ENCODE data around the gene DGKA. TPM values are rescaled to one million over a fixed set of nuclear protein-coding genes. Genes with fewer than 3 reads are reported as not detected.
A peak's percentile ranks its signal among the peaks of the same experiment; 100 is the strongest.
"Not testable (repeated sequence)": the region's sequence is repeated elsewhere in the genome, so short reads cannot be mapped to it uniquely, and the experiment has no call there.

Gene DGKA
- 100 to 1,000 TPM in 1 of 2 donors, 10 to 100 TPM in 1; 81.9 to 168 TPM for total RNA-seq

DNA sequence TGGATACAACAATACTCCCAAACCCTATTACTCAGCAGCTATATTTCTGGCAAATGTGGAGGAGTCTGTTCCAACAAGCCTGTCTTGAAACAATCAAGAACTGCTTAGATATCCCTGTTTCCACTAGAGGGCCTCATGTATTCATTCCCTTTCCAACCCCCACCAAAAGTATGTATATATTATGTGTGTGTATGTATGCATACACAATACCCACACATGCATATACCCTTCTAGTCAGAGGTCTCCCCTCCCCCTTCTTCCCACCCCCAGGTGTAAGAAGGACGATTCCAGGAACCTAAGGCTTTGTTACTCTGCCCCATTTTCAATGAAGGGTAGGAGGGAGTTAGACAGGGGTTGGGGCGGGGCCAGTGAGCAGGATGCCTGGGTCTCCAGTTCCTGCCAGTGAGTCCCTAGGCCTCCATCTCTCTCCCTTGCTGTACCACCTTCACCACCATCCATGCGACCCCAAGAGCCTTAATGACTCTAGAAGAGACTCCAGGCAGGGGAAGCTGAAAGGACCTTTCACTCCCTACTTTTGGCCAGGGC, at the start of gene DGKA:
Gene DGKA (plus strand): TSS at position 392 of the 546 bp plus-strand sequence. CDS start 5,342 bp downstream, outside the sequence.
- ATAC-seq, result peak in 1 of 2 donors; percentile 31
- Mint-ChIP-seq H3K36me3 (peaks cover 7% of the 10 kb centered on the region), H3K27me3 (no peaks in the 10 kb centered on the region), H3K4me3 (peak within 1 kb of the TSS; percentile 95), H3K9me3 (no peaks in the 10 kb centered on the region), H3K27ac (peak within 1 kb of the TSS; percentile 93 to 98), H3K4me1 (ENCODE audit: low read depth in 2 of 2) (peaks cover 56 to 67% of the 10 kb centered on the region in 2 donors)
- peak; percentile 70 for DNase-seq (ENCODE audit: low spot score)

- ATAC-seq, result no peak
- Mint-ChIP-seq H3K36me3 (no peaks in the 10 kb centered on the region), H3K4me1 (ENCODE audit: low read depth in 2 of 2) (no peaks in the 10 kb centered on the region), H3K4me3 (no peak overlapping the region), H3K27me3 (no peaks in the 10 kb centered on the region), H3K27ac (no peak overlapping the region), H3K9me3 (no peaks in the 10 kb centered on the region)
- DNase-seq (ENCODE audit: low spot score), result no peak
Measured at GRCh38 chr12:55885113-55885512, 45.8 kb upstream of the DGKA start.

- Mint-ChIP-seq H3K27ac (no peak overlapping the region), H3K4me3 (no peak overlapping the region), H3K36me3 (no peaks in the 10 kb centered on the region), H3K9me3 (no peaks in the 10 kb centered on the region), H3K4me1 (ENCODE audit: low read depth in 2 of 2) (no peaks in the 10 kb centered on the region), H3K27me3 (no peaks in the 10 kb centered on the region)
- DNase-seq (ENCODE audit: low spot score) (no peak), ATAC-seq (no peak)
Measured at GRCh38 chr12:55891310-55891709, 39.7 kb upstream of the DGKA start.

- Mint-ChIP-seq H3K9me3 (no peaks in the 10 kb centered on the region), H3K4me1 (ENCODE audit: low read depth in 2 of 2) (no peaks in the 10 kb centered on the region), H3K27me3 (no peaks in the 10 kb centered on the region), H3K27ac (no peak overlapping the region), H3K36me3 (no peaks in the 10 kb centered on the region), H3K4me3 (no peak overlapping the region)
- no peak for ATAC-seq
- no peak for DNase-seq (ENCODE audit: low spot score)
Measured at GRCh38 chr12:55893723-55894122, 37.2 kb upstream of the DGKA start.

DNA sequence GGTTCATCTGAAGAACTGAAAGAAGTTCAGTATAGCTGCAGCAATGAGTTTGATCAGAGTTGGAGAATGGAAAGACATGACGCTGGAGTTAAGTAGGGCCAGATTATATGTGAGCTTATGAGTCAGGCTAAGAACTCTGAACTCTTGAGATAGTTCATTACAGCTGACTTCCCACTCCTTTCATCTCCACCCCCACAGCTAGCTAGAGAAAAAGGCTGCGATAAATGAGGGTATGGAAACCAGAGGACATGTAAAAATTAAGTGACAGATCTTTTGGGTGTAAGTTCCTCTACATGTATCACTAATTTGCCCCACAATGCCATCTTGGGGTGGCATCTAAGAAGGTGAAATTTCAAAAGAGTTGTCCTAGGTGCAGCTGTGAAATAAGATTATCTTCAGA, 31.9 kb upstream of the DGKA start:
- peaks cover 0 to 3% of the 10 kb centered on the region in 2 donors for H3K4me1 Mint-ChIP-seq (ENCODE audit: low read depth in 2 of 2)
- H3K36me3 Mint-ChIP-seq, result peaks cover 8% of the 10 kb centered on the region
- no peak overlapping the region for H3K27ac Mint-ChIP-seq
- DNase-seq (ENCODE audit: low spot score) (no peak), ATAC-seq (no peak)
- H3K4me3 Mint-ChIP-seq, result no peak overlapping the region
- no peaks in the 10 kb centered on the region for H3K27me3 Mint-ChIP-seq
- no peaks in the 10 kb centered on the region for H3K9me3 Mint-ChIP-seq

DNA sequence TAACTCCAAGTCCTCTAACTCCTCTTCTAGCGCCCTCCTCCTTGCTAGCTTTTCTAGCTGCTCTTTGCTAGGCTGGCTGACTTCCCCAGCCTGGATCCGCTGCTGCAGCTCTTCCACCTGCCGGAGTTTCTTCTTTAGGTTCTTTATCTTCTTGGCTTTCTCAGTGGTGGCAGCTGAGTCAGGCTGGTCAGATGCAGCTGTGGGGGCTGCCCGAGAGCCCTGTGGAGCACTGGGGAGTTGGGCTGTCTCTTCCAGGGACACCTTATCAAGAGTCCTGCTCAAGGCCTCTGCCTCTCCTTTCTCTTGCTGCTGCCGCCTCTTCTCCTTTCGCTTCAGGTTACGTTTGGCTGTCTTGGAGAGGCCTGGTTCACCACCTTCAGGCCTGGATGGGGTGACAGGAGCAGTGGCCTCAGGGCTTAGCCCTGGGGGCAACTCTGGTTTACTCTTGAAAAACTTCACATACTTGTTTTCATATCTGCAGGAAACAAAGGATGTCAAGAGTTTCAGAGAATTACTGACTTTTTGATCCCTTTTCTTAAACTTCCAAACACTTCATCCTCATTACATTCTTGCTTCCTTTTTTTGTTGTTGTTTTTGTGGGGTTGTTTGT, 29.0 kb upstream of the DGKA start:
- H3K9me3 Mint-ChIP-seq, result no peaks in the 10 kb centered on the region
- ATAC-seq, result no peak

DNA sequence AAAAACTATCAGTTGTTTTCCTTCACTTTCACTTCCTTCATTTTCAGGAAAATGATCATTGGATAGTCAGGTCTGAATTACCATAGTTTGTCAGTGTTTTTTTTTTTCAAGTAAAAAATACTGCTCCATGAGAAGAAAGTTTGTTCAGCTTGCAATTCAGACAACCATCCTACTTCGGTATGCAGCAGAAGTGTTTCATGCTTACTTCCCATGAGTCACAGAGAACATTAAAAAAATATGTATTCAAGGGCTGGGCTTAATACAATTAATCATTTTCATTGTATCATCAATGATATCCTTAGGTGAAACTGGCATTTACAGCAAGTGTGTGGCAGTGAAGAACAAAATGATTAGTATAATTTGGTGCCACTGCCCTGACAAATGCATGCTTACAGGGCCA, 24.9 kb upstream of the DGKA start:
- H3K27me3 Mint-ChIP-seq, result no peaks in the 10 kb centered on the region
- H3K4me3 Mint-ChIP-seq, result no peak overlapping the region
- H3K36me3 Mint-ChIP-seq, result peaks cover 8% of the 10 kb centered on the region
- ATAC-seq (no peak), DNase-seq (ENCODE audit: low spot score) (no peak)
- peaks cover 3 to 10% of the 10 kb centered on the region in 2 donors for H3K4me1 Mint-ChIP-seq (ENCODE audit: low read depth in 2 of 2)
- H3K27ac Mint-ChIP-seq, result no peak overlapping the region
- no peaks in the 10 kb centered on the region for H3K9me3 Mint-ChIP-seq

More for the DNA sequence above, 29.0 kb upstream of the DGKA start:
- Mint-ChIP-seq H3K27me3 (no peaks in the 10 kb centered on the region), H3K27ac (peak overlapping the region in 1 of 2 donors; percentile 4), H3K4me1 (ENCODE audit: low read depth in 2 of 2) (peaks cover 0 to 3% of the 10 kb centered on the region in 2 donors), H3K36me3 (peaks cover 8% of the 10 kb centered on the region), H3K4me3 (no peak overlapping the region)
- no peak for DNase-seq (ENCODE audit: low spot score)

DNA sequence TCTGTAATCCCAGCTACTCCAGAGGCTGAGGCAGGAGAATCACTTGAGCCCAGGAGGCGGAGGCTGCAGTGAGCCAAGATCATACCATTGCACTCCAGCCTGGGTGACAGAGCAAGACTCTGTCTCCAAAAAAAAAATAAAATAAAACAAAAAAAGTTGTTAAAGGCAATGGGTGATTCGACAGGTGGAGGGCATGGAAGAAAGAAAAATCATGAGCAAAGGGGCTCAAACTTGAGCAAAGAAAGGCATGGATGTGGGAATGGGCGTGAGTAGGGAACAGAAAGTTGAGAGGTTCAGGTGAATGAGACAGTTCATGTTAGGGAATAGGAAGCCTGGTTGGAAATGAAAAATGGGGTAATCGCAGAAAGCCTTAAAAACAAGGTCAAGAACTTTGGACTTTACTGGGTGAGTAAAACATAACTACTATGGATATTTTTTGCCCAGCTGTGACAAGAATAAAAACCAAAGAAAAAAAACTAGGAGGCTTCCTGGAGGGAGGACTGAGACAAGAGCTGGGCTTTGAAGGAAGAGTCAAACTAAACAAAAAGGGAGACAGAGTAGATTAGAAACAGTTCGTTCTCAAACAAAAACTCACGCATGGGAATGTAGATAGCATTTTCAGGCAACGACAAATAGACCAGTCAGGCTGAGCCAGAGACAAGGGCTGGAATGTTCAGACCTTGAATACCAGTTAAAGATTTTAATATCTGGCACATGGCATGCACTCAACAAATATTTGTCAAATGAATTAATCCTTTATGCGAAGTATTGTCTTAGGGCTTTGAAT, 22.0 kb upstream of the DGKA start:
- H3K27ac Mint-ChIP-seq, result peak overlapping the region in 1 of 2 donors; percentile 1
- H3K4me1 Mint-ChIP-seq (ENCODE audit: low read depth in 2 of 2), result peaks cover 7 to 12% of the 10 kb centered on the region in 2 donors
- H3K9me3 Mint-ChIP-seq, result no peaks in the 10 kb centered on the region
- no peak overlapping the region for H3K4me3 Mint-ChIP-seq
- H3K27me3 Mint-ChIP-seq, result no peaks in the 10 kb centered on the region
- DNase-seq (ENCODE audit: low spot score), result no peak
- ATAC-seq, result no peak
- H3K36me3 Mint-ChIP-seq, result peaks cover 11% of the 10 kb centered on the region

DNA sequence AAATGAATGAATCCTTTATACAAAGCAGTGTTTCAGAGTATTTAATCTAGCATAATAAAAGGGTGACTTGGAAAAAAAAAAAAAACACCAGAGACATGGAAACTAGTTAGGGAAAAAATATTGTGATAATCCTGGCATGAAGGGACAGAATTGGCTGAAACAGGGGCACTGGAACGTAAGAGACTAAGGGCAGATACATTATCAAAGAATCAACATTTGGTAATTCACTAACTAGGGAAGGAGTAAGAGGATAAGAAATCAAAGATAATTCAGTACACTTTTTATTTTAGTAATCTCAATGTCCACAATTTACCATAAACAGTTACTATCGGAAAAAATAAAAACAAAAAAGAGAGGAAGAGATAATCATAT, 21.5 kb upstream of the DGKA start:
- H3K4me3 Mint-ChIP-seq, result no peak overlapping the region
- H3K9me3 Mint-ChIP-seq, result no peaks in the 10 kb centered on the region
- no peak for DNase-seq (ENCODE audit: low spot score)
- H3K27me3 Mint-ChIP-seq, result no peaks in the 10 kb centered on the region
- ATAC-seq, result no peak
- peak overlapping the region in 1 of 2 donors; percentile 1 for H3K27ac Mint-ChIP-seq
- peaks cover 11 to 18% of the 10 kb centered on the region in 2 donors for H3K4me1 Mint-ChIP-seq (ENCODE audit: low read depth in 2 of 2)
- H3K36me3 Mint-ChIP-seq, result peaks cover 16% of the 10 kb centered on the region

GRCh38 chr12:55912908-55913307, 18.1 kb upstream of the DGKA start:
- ATAC-seq (no peak), DNase-seq (ENCODE audit: low spot score) (no peak)
- H3K27ac Mint-ChIP-seq, result peak overlapping the region in 1 of 2 donors; percentile 12
- no peaks in the 10 kb centered on the region for H3K9me3 Mint-ChIP-seq
- peaks cover 18 to 29% of the 10 kb centered on the region in 2 donors for H3K4me1 Mint-ChIP-seq (ENCODE audit: low read depth in 2 of 2)
- H3K4me3 Mint-ChIP-seq, result no peak overlapping the region
- H3K27me3 Mint-ChIP-seq, result no peaks in the 10 kb centered on the region
- peaks cover 20% of the 10 kb centered on the region for H3K36me3 Mint-ChIP-seq

- Mint-ChIP-seq H3K27ac (peak overlapping the region; percentile 23 to 24), H3K27me3 (no peaks in the 10 kb centered on the region), H3K4me1 (ENCODE audit: low read depth in 2 of 2) (peaks cover 18% of the 10 kb centered on the region in 2 donors), H3K4me3 (no peak overlapping the region), H3K9me3 (no peaks in the 10 kb centered on the region), H3K36me3 (peaks cover 20% of the 10 kb centered on the region)
- DNase-seq (ENCODE audit: low spot score), result no peak
- no peak for ATAC-seq
Measured at GRCh38 chr12:55915482-55915859, 15.5 kb upstream of the DGKA start.

GRCh38 chr12:55919032-55919431, 11.9 kb upstream of the DGKA start:
- ATAC-seq; H3K27me3 Mint-ChIP-seq; H3K4me3 Mint-ChIP-seq; H3K27ac Mint-ChIP-seq; DNase-seq (ENCODE audit: low spot score); H3K9me3 Mint-ChIP-seq: not testable (repeated sequence)
- Mint-ChIP-seq H3K4me1 (ENCODE audit: low read depth in 2 of 2) (peaks cover 14 to 18% of the 10 kb centered on the region in 2 donors), H3K36me3 (peaks cover 10% of the 10 kb centered on the region)

DNA sequence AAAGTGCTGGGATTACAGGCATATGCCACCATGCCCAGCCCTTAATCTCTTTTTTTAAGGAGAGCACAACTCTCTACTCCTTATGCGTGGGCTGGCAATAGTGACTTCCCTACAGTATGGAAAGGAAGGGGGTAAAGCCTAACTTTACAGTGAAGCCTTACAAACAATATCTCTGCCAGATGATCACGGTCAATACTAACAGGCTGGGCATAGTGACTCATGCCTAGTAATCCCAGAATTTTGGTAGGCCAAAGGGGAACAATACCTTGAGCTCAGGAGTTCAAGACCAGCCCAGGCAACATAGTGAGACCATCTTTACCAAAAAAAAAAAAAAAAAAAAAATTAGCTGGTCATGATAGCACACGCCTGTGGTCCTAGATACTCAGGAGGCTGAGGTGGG, 8.8 kb upstream of the DGKA start:
- no peaks in the 10 kb centered on the region for H3K27me3 Mint-ChIP-seq
- H3K27ac Mint-ChIP-seq, result no peak overlapping the region
- H3K36me3 Mint-ChIP-seq, result peaks cover 14% of the 10 kb centered on the region
- H3K4me3 Mint-ChIP-seq, result no peak overlapping the region
- peaks cover 28 to 30% of the 10 kb centered on the region in 2 donors for H3K4me1 Mint-ChIP-seq (ENCODE audit: low read depth in 2 of 2)
- no peaks in the 10 kb centered on the region for H3K9me3 Mint-ChIP-seq
- ATAC-seq (no peak), DNase-seq (ENCODE audit: low spot score) (no peak)

DNA sequence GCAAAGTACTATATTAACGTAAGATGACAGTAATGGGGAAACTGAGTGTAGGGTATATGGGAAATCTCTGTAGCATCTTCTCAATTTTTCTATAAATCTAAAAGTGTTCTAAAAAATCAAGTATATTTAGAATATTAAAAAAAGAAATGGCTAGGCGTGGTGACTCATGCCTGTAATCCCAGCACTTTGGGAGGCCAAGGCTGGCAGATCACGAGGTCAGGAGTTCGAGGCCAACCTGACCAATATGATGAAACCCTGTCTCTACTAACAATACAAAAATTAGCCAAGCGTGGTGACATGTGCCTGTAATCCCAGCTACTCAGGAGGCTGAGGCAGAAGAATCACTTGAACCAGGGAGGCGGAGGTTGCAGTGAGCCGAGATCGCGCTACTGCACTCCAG, 7.3 kb upstream of the DGKA start:
- H3K27me3 Mint-ChIP-seq; H3K4me3 Mint-ChIP-seq; H3K9me3 Mint-ChIP-seq; DNase-seq (ENCODE audit: low spot score); ATAC-seq: not testable (repeated sequence)
- Mint-ChIP-seq H3K36me3 (peaks cover 14% of the 10 kb centered on the region), H3K4me1 (ENCODE audit: low read depth in 2 of 2) (peaks cover 35 to 36% of the 10 kb centered on the region in 2 donors), H3K27ac (peak overlapping the region in 1 of 2 donors; percentile 55)
